Astrocyte (in vitro differentiated cells and primary cell): ENCODE measurements around the gene ACACA. TPM values are rescaled to one million over a fixed set of nuclear protein-coding genes. Genes with fewer than 3 reads are reported as not detected.

Source experiments
- DNase-seq: peaks from one replicate; pipeline ENCODE4 v3.0.0-alpha.2; 2010; ENCODE audit warnings: low read depth
- FAIRE-seq: peaks from 2 replicates; lab custom pipeline; 2011; peaks lifted over from hg19 to GRCh38; lab: Jason Lieb, UNC
- H2AFZ ChIP-seq: 2 replicates; pipeline ENCODE4 v1.6.0; 2012; ENCODE audit warnings: low read depth, low read length, inconsistent platforms
- H3K27ac ChIP-seq: 2 replicates; pipeline ENCODE4 v1.5.1; 2011; ENCODE audit warnings: low read depth, low read length, inconsistent platforms
- H3K27me3 ChIP-seq: 2 replicates; pipeline ENCODE4 v1.6.0; 2011; ENCODE audit warnings: low read length, inconsistent platforms; ENCODE audit not compliant: insufficient read depth
- H3K36me3 ChIP-seq: 2 replicates; pipeline ENCODE4 v1.5.1; 2011; ENCODE audit warnings: low read length, inconsistent platforms; ENCODE audit not compliant: insufficient read depth
- H3K4me1 ChIP-seq: 2 replicates; pipeline ENCODE4 v1.5.1; 2011; ENCODE audit warnings: low read length, inconsistent platforms; ENCODE audit not compliant: insufficient read depth
- H3K4me2 ChIP-seq: 2 replicates; pipeline ENCODE4 v1.6.0; 2012; ENCODE audit warnings: low read length, inconsistent platforms
- H3K4me3 ChIP-seq: 2 replicates; pipeline ENCODE4 v1.5.1; 2011; ENCODE audit warnings: low read depth, mild to moderate bottlenecking, low read length, inconsistent platforms; ENCODE audit not compliant: insufficient read depth
- H3K79me2 ChIP-seq: 2 replicates; pipeline ENCODE4 v1.6.0; 2012; ENCODE audit warnings: mild to moderate bottlenecking, low read length, inconsistent platforms; ENCODE audit not compliant: insufficient read depth
- H3K9ac ChIP-seq: 2 replicates; pipeline ENCODE4 v1.6.0; 2012; ENCODE audit warnings: mild to moderate bottlenecking, low read length, inconsistent platforms
- H3K9me3 ChIP-seq: 2 replicates; pipeline ENCODE4 v1.5.1; 2012; ENCODE audit warnings: low read depth, mild to moderate bottlenecking, low read length, inconsistent platforms; ENCODE audit not compliant: insufficient read depth
- H4K20me1 ChIP-seq: 2 replicates; pipeline ENCODE4 v1.6.0; 2012; ENCODE audit warnings: low read length, inconsistent platforms; ENCODE audit not compliant: insufficient read depth
- H3K27ac Mint-ChIP-seq: one replicate; pipeline ENCODE4 v1.8.0; 2021; ENCODE audit warnings: mild to moderate bottlenecking, mixed read lengths; ENCODE audit not compliant: unreplicated experiment
- H3K27me3 Mint-ChIP-seq: one replicate; pipeline ENCODE4 v1.8.0; 2021; ENCODE audit warnings: low read depth, mixed read lengths; ENCODE audit not compliant: unreplicated experiment
- H3K36me3 Mint-ChIP-seq: one replicate; pipeline ENCODE4 v1.8.0; 2021; ENCODE audit warnings: low read depth, mixed read lengths; ENCODE audit not compliant: unreplicated experiment
- H3K4me1 Mint-ChIP-seq: one replicate; pipeline ENCODE4 v1.8.0; 2021; ENCODE audit warnings: low read depth, mixed read lengths; ENCODE audit not compliant: unreplicated experiment
- H3K4me3 Mint-ChIP-seq: one replicate; pipeline ENCODE4 v1.8.0; 2021; ENCODE audit warnings: mild to moderate bottlenecking, moderate library complexity, mixed read lengths; ENCODE audit not compliant: unreplicated experiment
- H3K9me3 Mint-ChIP-seq: one replicate; pipeline ENCODE4 v1.8.0; 2021; ENCODE audit warnings: mild to moderate bottlenecking, mixed read lengths; ENCODE audit not compliant: unreplicated experiment
- CTCF ChIP-seq: IDR thresholded peaks from 2 replicates; pipeline ENCODE4 v1.5.1; 2011; ENCODE audit warnings: low read depth, mild to moderate bottlenecking, inconsistent platforms, low read length, moderate library complexity; ENCODE audit not compliant: insufficient read depth
- EZH2 ChIP-seq: IDR thresholded peaks from 2 replicates; pipeline ENCODE4 v1.6.1; 2012; ENCODE audit warnings: mild to moderate bottlenecking, low read length, inconsistent platforms; ENCODE audit not compliant: insufficient read depth
- total RNA-seq: library from RNA; stranded (reverse); gene quantifications from 2 replicates; pipeline ENCODE4 v1.2.1, GENCODE V29; 2021

Gene ACACA
- total RNA-seq, 1 donor from 2014 or later: 88.3 TPM

GRCh38 chr17:37231887-37232286 lies 174.7 kb downstream of the ACACA start:
- Histone ChIP-seq H3K4me2 (no peak overlapping the region), H3K27me3 (no peaks in the 10 kb centered on the region), H4K20me1 (peaks cover 3% of the 10 kb centered on the region), H3K9me3 (no peaks in the 10 kb centered on the region), H3K36me3 (peaks cover 33% of the 10 kb centered on the region), H2AFZ (no peak overlapping the region), H3K4me1 (no peaks in the 10 kb centered on the region), H3K9ac (no peak overlapping the region), H3K27ac (no peak overlapping the region), H3K79me2 (no peaks in the 10 kb centered on the region), H3K4me3 (no peak overlapping the region)
- TF ChIP-seq EZH2 (no peak), CTCF (no peak)
- H3K4me3 Mint-ChIP-seq: no peak overlapping the region
- no peaks in the 10 kb centered on the region for H3K9me3 Mint-ChIP-seq
- DNase-seq (no peak), FAIRE-seq (no peak)
- no peak overlapping the region for H3K27ac Mint-ChIP-seq
- no peaks in the 10 kb centered on the region for H3K27me3 Mint-ChIP-seq
- peaks cover 4% of the 10 kb centered on the region for H3K36me3 Mint-ChIP-seq
- H3K4me1 Mint-ChIP-seq: peaks cover 11% of the 10 kb centered on the region

- TF ChIP-seq CTCF (no peak), EZH2 (no peak)
- H3K36me3 ChIP-seq: peaks cover 35% of the 10 kb centered on the region
Observed at GRCh38 chr17:37230633-37231032, 176.0 kb downstream of the ACACA start.

GRCh38 chr17:37225465-37225864 lies 181.2 kb downstream of the ACACA start:
- no peak for TF ChIP-seq EZH2
- TF ChIP-seq CTCF: no peak
- Histone ChIP-seq H3K4me3 (no peak overlapping the region), H3K27ac (no peak overlapping the region), H3K79me2 (no peaks in the 10 kb centered on the region), H3K36me3 (peaks cover 22% of the 10 kb centered on the region), H4K20me1 (peaks cover 3% of the 10 kb centered on the region), H3K27me3 (no peaks in the 10 kb centered on the region), H3K9me3 (no peaks in the 10 kb centered on the region), H3K9ac (no peak overlapping the region), H3K4me2 (no peak overlapping the region), H2AFZ (no peak overlapping the region), H3K4me1 (no peaks in the 10 kb centered on the region)
- no peaks in the 10 kb centered on the region for H3K9me3 Mint-ChIP-seq
- no peak overlapping the region for H3K4me3 Mint-ChIP-seq
- DNase-seq (no peak), FAIRE-seq (no peak)
- no peak overlapping the region for H3K27ac Mint-ChIP-seq
- no peaks in the 10 kb centered on the region for H3K27me3 Mint-ChIP-seq
- peaks cover 6% of the 10 kb centered on the region for H3K36me3 Mint-ChIP-seq
- H3K4me1 Mint-ChIP-seq: peaks cover 7% of the 10 kb centered on the region

More at GRCh38 chr17:37230633-37231032, 176.0 kb downstream of the ACACA start:
- Histone ChIP-seq H3K27me3 (no peaks in the 10 kb centered on the region), H3K79me2 (no peaks in the 10 kb centered on the region), H3K27ac (no peak overlapping the region), H3K4me3 (no peak overlapping the region), H3K4me1 (no peaks in the 10 kb centered on the region), H4K20me1 (peaks cover 3% of the 10 kb centered on the region), H3K9ac (no peak overlapping the region), H3K4me2 (no peak overlapping the region), H3K9me3 (no peaks in the 10 kb centered on the region), H2AFZ (no peak overlapping the region)
- Mint-ChIP-seq H3K27me3 (no peaks in the 10 kb centered on the region), H3K36me3 (peaks cover 6% of the 10 kb centered on the region), H3K4me1 (peaks cover 11% of the 10 kb centered on the region), H3K4me3 (no peak overlapping the region), H3K27ac (no peak overlapping the region), H3K9me3 (no peaks in the 10 kb centered on the region)
- FAIRE-seq (no peak), DNase-seq (no peak)
